ENCODE measurements around the gene DNAH6.

Gene DNAH6

GRCh38 chr2:84636080-84636971 is 120.0 kb downstream of the DNAH6 start:
- no peak for TF ChIP-seq CTCF (IDR thresholded peaks at IDR 0.05; ENCODE audit: insufficient read depth, low read length, poor library complexity, severe bottlenecking)
- H3K36me3 ChIP-seq (ENCODE audit: control insufficient read depth, insufficient read depth, low read length), result no peaks in the 10 kb centered on the region
- H3K4me3 ChIP-seq (replicated peaks; ENCODE audit: low read depth, low read length), result no peak overlapping the region
- no peaks in the 10 kb centered on the region; the same call in 1 of the 2 replicates for H3K27me3 ChIP-seq (replicated peaks; ENCODE audit: control insufficient read depth, insufficient read depth, low read length)
- DNase-seq (ENCODE audit: extremely low read depth, insufficient read length), result no peak

- Histone ChIP-seq H3K36me3 (ENCODE audit: control insufficient read depth, insufficient read depth, low read length) (no peaks in the 10 kb centered on the region), H3K4me3 (replicated peaks; ENCODE audit: low read depth, low read length) (no peak overlapping the region), H3K27me3 (replicated peaks; ENCODE audit: control insufficient read depth, insufficient read depth, low read length) (no peaks in the 10 kb centered on the region; the same call in 1 of the 2 replicates)
- TF ChIP-seq CTCF (IDR thresholded peaks at IDR 0.05; ENCODE audit: insufficient read depth, low read length, poor library complexity, severe bottlenecking), result no peak
- no peak for DNase-seq (ENCODE audit: extremely low read depth, insufficient read length)
These were observed 123.5 kb downstream of the DNAH6 start for GRCh38 chr2:84639751-84640150.

GRCh38 chr2:84640411-84640810 is 124.1 kb downstream of the DNAH6 start:
- no peak for DNase-seq (ENCODE audit: extremely low read depth, insufficient read length)

GRCh38 chr2:84641021-84641420 is 124.7 kb downstream of the DNAH6 start:
- no peak for TF ChIP-seq CTCF (IDR thresholded peaks at IDR 0.05; ENCODE audit: insufficient read depth, low read length, poor library complexity, severe bottlenecking)
- Histone ChIP-seq H3K4me3 (replicated peaks; ENCODE audit: low read depth, low read length) (no peak overlapping the region), H3K36me3 (ENCODE audit: control insufficient read depth, insufficient read depth, low read length) (no peaks in the 10 kb centered on the region), H3K27me3 (replicated peaks; ENCODE audit: control insufficient read depth, insufficient read depth, low read length) (no peaks in the 10 kb centered on the region; the same call in 1 of the 2 replicates)
- no peak for DNase-seq (ENCODE audit: extremely low read depth, insufficient read length)

More at GRCh38 chr2:84640411-84640810, 124.1 kb downstream of the DNAH6 start:
- H3K36me3 ChIP-seq (ENCODE audit: control insufficient read depth, insufficient read depth, low read length), result no peaks in the 10 kb centered on the region
- TF ChIP-seq CTCF (IDR thresholded peaks at IDR 0.05; ENCODE audit: insufficient read depth, low read length, poor library complexity, severe bottlenecking), result no peak
- H3K4me3 ChIP-seq (replicated peaks; ENCODE audit: low read depth, low read length), result no peak overlapping the region
- H3K27me3 ChIP-seq (replicated peaks; ENCODE audit: control insufficient read depth, insufficient read depth, low read length), result no peaks in the 10 kb centered on the region; the same call in 1 of the 2 replicates

- Histone ChIP-seq H3K4me3 (replicated peaks; ENCODE audit: low read depth, low read length) (no peak overlapping the region), H3K27me3 (replicated peaks; ENCODE audit: control insufficient read depth, insufficient read depth, low read length) (no peaks in the 10 kb centered on the region; the same call in 1 of the 2 replicates), H3K36me3 (ENCODE audit: control insufficient read depth, insufficient read depth, low read length) (no peaks in the 10 kb centered on the region)
- no peak for TF ChIP-seq CTCF (IDR thresholded peaks at IDR 0.05; ENCODE audit: insufficient read depth, low read length, poor library complexity, severe bottlenecking)
- DNase-seq (ENCODE audit: extremely low read depth, insufficient read length), result no peak
These were observed 127.7 kb downstream of the DNAH6 start for GRCh38 chr2:84643991-84644390.

Measured in GM06990 (cell line).